Measurements from ENCODE around the gene KLK12.

KLK12 gene

GRCh38 chr19:51031880-51032225, 2.9 kb downstream of the KLK12 start:
- no peak for TF ChIP-seq TAF1 (IDR thresholded peaks at IDR 0.05; ENCODE audit: borderline replicate concordance, insufficient read depth, low read length)
- no peak for TF ChIP-seq FOXP2 (optimal IDR thresholded peaks at IDR 0.05; ENCODE audit: borderline replicate concordance, extremely low read depth, extremely low read length, insufficient read depth)
- TF ChIP-seq POLR2AphosphoS5 (IDR thresholded peaks at IDR 0.05; ENCODE audit: low read depth, low read length): no peak
- TF ChIP-seq SIN3A (IDR thresholded peaks at IDR 0.05; ENCODE audit: borderline replicate concordance, insufficient read depth, low read length): no peak
- TF ChIP-seq REST (IDR thresholded peaks at IDR 0.05; ENCODE audit: insufficient read depth in 1 of 2, low read depth in 2 of 2, low read length in 2 of 2): no peak

- TF ChIP-seq REST (IDR thresholded peaks at IDR 0.05; ENCODE audit: insufficient read depth in 1 of 2, low read depth in 2 of 2, low read length in 2 of 2) (no peak), SIN3A (IDR thresholded peaks at IDR 0.05; ENCODE audit: borderline replicate concordance, insufficient read depth, low read length) (no peak), FOXP2 (optimal IDR thresholded peaks at IDR 0.05; ENCODE audit: borderline replicate concordance, extremely low read depth, extremely low read length, insufficient read depth) (no peak), TAF1 (IDR thresholded peaks at IDR 0.05; ENCODE audit: borderline replicate concordance, insufficient read depth, low read length) (no peak), POLR2AphosphoS5 (IDR thresholded peaks at IDR 0.05; ENCODE audit: low read depth, low read length) (no peak)
Measured at GRCh38 chr19:51031220-51031879, 3.5 kb downstream of the KLK12 start.

- no peak for TF ChIP-seq TAF1 (IDR thresholded peaks at IDR 0.05; ENCODE audit: borderline replicate concordance, insufficient read depth, low read length)
Measured at GRCh38 chr19:51030631-51031030, 4.2 kb downstream of the KLK12 start.

GRCh38 chr19:51029718-51030117, 5.1 kb downstream of the KLK12 start:
- TF ChIP-seq REST (IDR thresholded peaks at IDR 0.05; ENCODE audit: insufficient read depth in 1 of 2, low read depth in 2 of 2, low read length in 2 of 2) (no peak), TAF1 (IDR thresholded peaks at IDR 0.05; ENCODE audit: borderline replicate concordance, insufficient read depth, low read length) (no peak), POLR2AphosphoS5 (IDR thresholded peaks at IDR 0.05; ENCODE audit: low read depth, low read length) (no peak), SIN3A (IDR thresholded peaks at IDR 0.05; ENCODE audit: borderline replicate concordance, insufficient read depth, low read length) (no peak), FOXP2 (optimal IDR thresholded peaks at IDR 0.05; ENCODE audit: borderline replicate concordance, extremely low read depth, extremely low read length, insufficient read depth) (no peak)

GRCh38 chr19:51027873-51028272, 6.9 kb downstream of the KLK12 start:
- TF ChIP-seq TAF1 (IDR thresholded peaks at IDR 0.05; ENCODE audit: borderline replicate concordance, insufficient read depth, low read length) (no peak), REST (IDR thresholded peaks at IDR 0.05; ENCODE audit: insufficient read depth in 1 of 2, low read depth in 2 of 2, low read length in 2 of 2) (no peak), FOXP2 (optimal IDR thresholded peaks at IDR 0.05; ENCODE audit: borderline replicate concordance, extremely low read depth, extremely low read length, insufficient read depth) (no peak), SIN3A (IDR thresholded peaks at IDR 0.05; ENCODE audit: borderline replicate concordance, insufficient read depth, low read length) (no peak), POLR2AphosphoS5 (IDR thresholded peaks at IDR 0.05; ENCODE audit: low read depth, low read length) (no peak)
